Natural killer cell treated with Interleukin-12 subunit alpha and Interleukin-12 subunit beta and Interleukin-15 and Interleukin-18, amount 100 ng/mL, for 72 hours (primary cell): Measurements from ENCODE around the gene TAF1D. TPM values are rescaled to one million over a fixed set of nuclear protein-coding genes. Genes with fewer than 3 reads are reported as not detected.
"Not testable (repeated sequence)": the region's sequence is repeated elsewhere in the genome, so short reads cannot be mapped to it uniquely, and the experiment has no call there.

Experiments used
- ATAC-seq, 2 donors: fragments of 150-1000 bp; cut with Tn5 transposase in 1 of 2; sonication (Bioruptor Pico), chemical (Tn5 transposase) in 1 of 2; 2 replicates each; pipeline ENCODE4 v1.10.0; 2021
- DNase-seq: peaks from one replicate; pipeline ENCODE4 v3.0.0; 2022; ENCODE audit warnings: low spot score
- H3K27ac Mint-ChIP-seq, 2 donors: 1 replicate in 1 of 2; 2 replicates in 1 of 2; pipeline ENCODE4 v1.8.0; 2022; ENCODE audit warnings: mixed read lengths in 2 of 2, mild to moderate bottlenecking in 1 of 2, moderate library complexity in 1 of 2
- H3K27me3 Mint-ChIP-seq, 2 donors: 1 replicate in 1 of 2; 2 replicates in 1 of 2; pipeline ENCODE4 v1.8.0; 2022; ENCODE audit warnings: mixed read lengths in 2 of 2
- H3K36me3 Mint-ChIP-seq: one replicate; pipeline ENCODE4 v1.8.0; 2022; ENCODE audit warnings: mixed read lengths
- H3K4me1 Mint-ChIP-seq, 2 donors: 1 replicate in 1 of 2; 2 replicates in 1 of 2; pipeline ENCODE4 v1.8.0; 2022; ENCODE audit warnings: low read depth in 2 of 2, mixed read lengths in 2 of 2, mild to moderate bottlenecking in 1 of 2
- H3K4me3 Mint-ChIP-seq: one replicate; pipeline ENCODE4 v1.8.0; 2022; ENCODE audit warnings: mixed read lengths
- H3K9me3 Mint-ChIP-seq: 2 replicates; pipeline ENCODE4 v1.8.0; 2022; ENCODE audit warnings: mixed read lengths
- total RNA-seq, 2 donors: library from RNA; stranded (reverse); gene quantifications; one replicate each; pipeline ENCODE4 v1.2.3, GENCODE V29; 2022

The TAF1D gene
- total RNA-seq, 2 donors from 2014 or later, result 146 to 329 TPM

DNA sequence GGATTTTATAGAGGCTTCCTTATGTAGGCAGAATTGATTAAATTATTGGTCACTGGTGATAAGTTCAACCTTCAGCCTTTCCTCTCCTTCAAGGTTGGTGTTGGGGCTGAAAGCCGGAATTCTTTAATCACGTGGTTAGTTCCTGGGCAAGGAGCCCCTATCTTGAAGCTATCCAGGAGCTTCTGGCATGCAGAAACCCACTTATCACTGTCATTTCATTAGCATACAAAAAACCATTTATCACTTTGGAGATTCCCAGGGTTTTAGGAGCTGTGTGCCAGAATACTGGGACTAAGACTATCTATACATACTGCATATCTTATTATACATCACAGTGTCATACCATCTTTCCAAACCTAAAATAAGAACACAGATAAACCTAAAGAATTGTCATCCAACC lies 24.3 kb upstream of the TAF1D start:
- Mint-ChIP-seq H3K27me3 (no peaks in the 10 kb centered on the region), H3K9me3 (no peaks in the 10 kb centered on the region), H3K4me1 (no peaks in the 10 kb centered on the region), H3K27ac (no peak overlapping the region), H3K36me3 (no peaks in the 10 kb centered on the region), H3K4me3 (no peak overlapping the region)
- no peak for DNase-seq
- ATAC-seq, result no peak

DNA sequence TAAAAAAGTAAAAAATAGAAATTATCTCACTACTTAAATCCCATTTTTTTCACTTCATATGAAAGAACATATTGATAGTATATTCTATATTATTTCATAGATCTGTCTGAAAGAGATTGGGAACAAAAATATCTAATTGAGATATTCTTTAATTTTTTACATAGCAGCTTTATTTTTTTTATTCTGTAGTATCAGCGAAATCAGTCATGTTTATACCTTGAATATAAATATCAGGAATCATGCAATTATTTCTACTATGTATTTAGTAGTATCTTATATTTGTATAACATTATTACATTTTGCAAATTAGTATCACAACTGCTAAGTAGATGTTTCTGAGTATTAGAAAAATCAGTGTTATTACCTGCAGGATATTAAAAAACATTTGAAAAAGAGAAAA lies 20.6 kb upstream of the TAF1D start:
- Mint-ChIP-seq H3K27me3 (no peaks in the 10 kb centered on the region), H3K9me3 (no peaks in the 10 kb centered on the region), H3K4me1 (no peaks in the 10 kb centered on the region), H3K27ac (no peak overlapping the region), H3K36me3 (no peaks in the 10 kb centered on the region), H3K4me3 (no peak overlapping the region)
- no peak for ATAC-seq
- no peak for DNase-seq

DNA sequence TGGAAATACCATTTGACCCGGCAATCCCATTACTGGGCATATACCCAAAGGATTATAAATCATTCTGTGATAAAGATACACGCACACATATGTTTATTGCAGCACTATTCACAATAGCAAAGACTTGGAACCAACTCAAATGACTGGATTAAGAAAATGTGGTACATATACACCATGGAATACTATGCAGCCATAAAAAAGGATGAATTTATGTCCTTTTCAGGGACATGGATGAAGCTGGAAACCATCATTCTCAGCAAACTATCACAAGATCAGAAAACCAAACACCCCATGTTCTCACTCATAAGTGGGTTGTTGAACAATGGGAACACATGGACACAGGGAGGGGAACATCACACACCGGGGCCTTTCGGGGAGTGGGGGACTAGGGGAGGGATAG lies 17.8 kb upstream of the TAF1D start:
- H3K36me3 Mint-ChIP-seq, H3K4me1 Mint-ChIP-seq, ATAC-seq, H3K27me3 Mint-ChIP-seq, H3K27ac Mint-ChIP-seq, H3K4me3 Mint-ChIP-seq, H3K9me3 Mint-ChIP-seq, DNase-seq: not testable (repeated sequence)

GRCh38 chr11:93757924-93758865 lies 16.9 kb upstream of the TAF1D start:
- Mint-ChIP-seq H3K9me3 (no peaks in the 10 kb centered on the region), H3K36me3 (no peaks in the 10 kb centered on the region)

GRCh38 chr11:93757301-93757700 lies 16.0 kb upstream of the TAF1D start:
- H3K4me3 Mint-ChIP-seq, result no peak overlapping the region
- no peaks in the 10 kb centered on the region for H3K36me3 Mint-ChIP-seq
- no peak for ATAC-seq
- no peak overlapping the region for H3K27ac Mint-ChIP-seq
- no peaks in the 10 kb centered on the region for H3K27me3 Mint-ChIP-seq
- H3K9me3 Mint-ChIP-seq, result no peaks in the 10 kb centered on the region
- no peaks in the 10 kb centered on the region for H3K4me1 Mint-ChIP-seq
- DNase-seq, result no peak

More at GRCh38 chr11:93757924-93758865, 16.9 kb upstream of the TAF1D start:
- ATAC-seq, result no peak
- no peak overlapping the region for H3K4me3 Mint-ChIP-seq
- no peaks in the 10 kb centered on the region for H3K4me1 Mint-ChIP-seq
- DNase-seq, result no peak
- H3K27me3 Mint-ChIP-seq, result no peaks in the 10 kb centered on the region
- H3K27ac Mint-ChIP-seq, result no peak overlapping the region

DNA sequence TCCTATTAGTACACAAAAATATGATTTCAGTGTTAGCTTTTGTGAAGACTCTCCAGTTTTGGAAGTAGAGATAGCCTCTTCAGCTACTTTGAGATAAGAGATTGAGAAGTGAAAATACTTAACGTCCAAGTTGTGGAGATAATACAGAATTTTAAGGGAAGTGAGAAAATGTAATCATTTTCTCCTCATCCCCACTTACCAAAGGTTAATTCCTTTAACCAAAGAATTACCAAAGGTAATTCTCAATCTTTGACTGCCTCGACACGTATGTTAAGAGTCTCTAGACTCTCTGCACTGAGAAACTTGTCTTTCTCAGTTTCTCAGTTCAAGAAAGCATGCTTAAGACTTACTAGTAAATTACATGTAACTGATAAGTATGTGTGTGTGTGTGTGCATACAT lies 15.5 kb upstream of the TAF1D start:
- Mint-ChIP-seq H3K4me1 (no peaks in the 10 kb centered on the region), H3K9me3 (no peaks in the 10 kb centered on the region), H3K27ac (no peak overlapping the region), H3K36me3 (no peaks in the 10 kb centered on the region), H3K27me3 (no peaks in the 10 kb centered on the region), H3K4me3 (no peak overlapping the region)
- ATAC-seq (no peak), DNase-seq (no peak)

DNA sequence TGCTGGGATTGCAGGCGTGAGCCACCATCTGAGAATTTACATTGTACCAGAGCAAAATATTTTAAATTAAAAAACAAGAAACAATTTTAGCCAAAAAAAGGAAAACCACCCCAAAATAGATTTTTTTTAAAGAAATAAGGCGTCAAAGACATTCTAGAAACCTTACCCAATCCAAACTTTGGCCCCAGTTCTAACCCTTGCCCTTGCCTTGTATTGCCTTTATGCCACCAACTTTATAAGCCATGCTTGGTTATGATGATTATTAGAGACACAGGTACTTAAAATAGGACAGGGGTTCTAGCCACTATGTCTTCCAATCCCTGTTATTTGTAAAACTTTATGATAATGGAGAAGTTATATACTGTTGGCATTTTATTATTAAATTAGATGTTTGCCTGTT lies 11.9 kb upstream of the TAF1D start:
- no peaks in the 10 kb centered on the region for H3K27me3 Mint-ChIP-seq
- ATAC-seq (no peak), DNase-seq (no peak)
- H3K4me3 Mint-ChIP-seq, result no peak overlapping the region
- H3K9me3 Mint-ChIP-seq, result no peaks in the 10 kb centered on the region
- no peaks in the 10 kb centered on the region for H3K4me1 Mint-ChIP-seq
- H3K36me3 Mint-ChIP-seq, result no peaks in the 10 kb centered on the region
- no peak overlapping the region for H3K27ac Mint-ChIP-seq

- no peaks in the 10 kb centered on the region for H3K4me1 Mint-ChIP-seq
- H3K27me3 Mint-ChIP-seq, result no peaks in the 10 kb centered on the region
- DNase-seq (no peak), ATAC-seq (no peak)
- H3K9me3 Mint-ChIP-seq, result no peaks in the 10 kb centered on the region
- no peaks in the 10 kb centered on the region for H3K36me3 Mint-ChIP-seq
- no peak overlapping the region for H3K27ac Mint-ChIP-seq
- no peak overlapping the region for H3K4me3 Mint-ChIP-seq
Measured at GRCh38 chr11:93751001-93751400, 9.7 kb upstream of the TAF1D start.

- Mint-ChIP-seq H3K9me3 (no peaks in the 10 kb centered on the region), H3K27ac (no peak overlapping the region), H3K4me1 (peaks cover 0 to 11% of the 10 kb centered on the region in 2 donors), H3K27me3 (no peaks in the 10 kb centered on the region), H3K36me3 (no peaks in the 10 kb centered on the region), H3K4me3 (no peak overlapping the region)
- ATAC-seq, result no peak
- DNase-seq, result no peak
Measured at GRCh38 chr11:93747122-93747521, 5.8 kb upstream of the TAF1D start.

DNA sequence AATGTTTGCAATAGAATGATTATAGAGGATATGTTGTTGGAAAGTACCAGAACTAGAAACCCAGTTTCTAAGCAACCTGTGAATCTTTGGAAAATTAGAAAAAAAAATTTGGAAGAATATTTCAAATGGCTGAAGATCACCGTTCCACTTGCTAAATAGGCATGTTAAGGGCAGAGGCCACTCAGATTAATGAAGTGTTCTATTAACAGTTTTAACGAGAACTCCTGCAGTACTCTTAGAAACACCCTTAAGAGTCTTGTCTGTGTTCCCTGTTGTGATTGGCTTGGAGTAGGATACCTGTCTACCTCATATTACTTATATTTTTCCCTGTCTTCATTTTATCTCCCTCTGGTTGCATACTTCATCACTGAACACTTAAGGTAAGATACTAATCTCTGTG lies 4.8 kb upstream of the TAF1D start:
- Mint-ChIP-seq H3K4me3 (no peak overlapping the region), H3K9me3 (no peaks in the 10 kb centered on the region), H3K27me3 (no peaks in the 10 kb centered on the region), H3K36me3 (no peaks in the 10 kb centered on the region), H3K27ac (no peak overlapping the region), H3K4me1 (peaks cover 10 to 14% of the 10 kb centered on the region in 2 donors)
- DNase-seq (no peak), ATAC-seq (no peak)

- not testable (repeated sequence) for DNase-seq, H3K27me3 Mint-ChIP-seq, H3K4me3 Mint-ChIP-seq, H3K9me3 Mint-ChIP-seq, H3K36me3 Mint-ChIP-seq, ATAC-seq
- Mint-ChIP-seq H3K4me1 (peaks cover 16 to 17% of the 10 kb centered on the region in 2 donors), H3K27ac (peak overlapping the region in 1 of 2 donors; percentile 20)
Measured at GRCh38 chr11:93745005-93745755, 3.9 kb upstream of the TAF1D start.

DNA sequence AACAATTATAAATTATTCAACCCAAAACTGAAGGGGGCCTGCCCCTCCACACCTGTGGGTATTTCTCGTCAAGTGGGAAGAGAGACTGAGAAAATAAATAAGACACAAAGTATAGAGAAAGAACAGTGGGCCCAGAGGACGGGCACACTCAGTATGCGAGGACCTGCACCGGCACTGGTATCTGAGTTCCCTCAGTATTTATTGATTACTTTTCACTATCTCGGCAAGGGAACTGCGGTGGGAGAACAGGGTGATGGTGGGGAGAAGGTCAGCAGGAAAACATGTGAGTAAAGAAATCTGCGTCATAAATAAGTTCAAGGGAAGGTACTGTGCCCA lies 3.3 kb upstream of the TAF1D start:
- Mint-ChIP-seq H3K9me3 (no peaks in the 10 kb centered on the region), H3K4me1 (peaks cover 21 to 22% of the 10 kb centered on the region in 2 donors), H3K36me3 (peaks cover 10% of the 10 kb centered on the region), H3K27me3 (no peaks in the 10 kb centered on the region), H3K27ac (peak overlapping the region in 1 of 2 donors; percentile 20), H3K4me3 (no peak overlapping the region)
- no peak for DNase-seq
- no peak for ATAC-seq

- Mint-ChIP-seq H3K4me3 (peak overlapping the region; percentile 64), H3K36me3 (peaks cover 24% of the 10 kb centered on the region), H3K4me1 (peaks cover 33 to 36% of the 10 kb centered on the region in 2 donors), H3K27ac (peak overlapping the region; percentile 17 to 99), H3K27me3 (no peaks in the 10 kb centered on the region), H3K9me3 (no peaks in the 10 kb centered on the region)
- DNase-seq (no peak), ATAC-seq (no peak)
Measured at GRCh38 chr11:93743291-93743690, 2.0 kb upstream of the TAF1D start.

DNA sequence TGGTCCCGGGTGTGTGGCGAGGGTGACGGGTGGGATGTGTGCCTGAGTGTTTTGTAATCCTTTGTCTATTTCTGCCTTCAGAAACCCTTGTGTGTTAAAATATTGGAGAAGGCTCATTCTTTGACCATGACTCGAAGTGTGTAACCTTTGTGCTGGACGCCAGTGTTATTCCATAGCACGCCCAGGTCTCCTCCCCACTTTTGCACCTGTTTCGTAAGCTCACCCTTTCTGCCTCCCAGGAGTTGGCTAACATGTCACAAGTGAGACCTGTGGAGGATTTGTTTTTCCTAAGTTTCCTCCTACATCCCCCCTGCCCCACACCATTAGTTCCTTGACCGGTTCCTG lies 559 bp upstream of the TAF1D start:
- Mint-ChIP-seq H3K9me3 (no peaks in the 10 kb centered on the region), H3K4me3 (peak overlapping the region; percentile 93), H3K4me1 (peaks cover 45 to 50% of the 10 kb centered on the region in 2 donors), H3K36me3 (peaks cover 38% of the 10 kb centered on the region), H3K27ac (peak overlapping the region; percentile 99 to 100), H3K27me3 (no peaks in the 10 kb centered on the region)
- ATAC-seq (peak in 1 of 2 donors; percentile 2), DNase-seq (no peak)
